CD4-positive, alpha-beta memory T cell (primary cell): ENCODE results near the gene HIPK4. TPM values are rescaled to one million over a fixed set of nuclear protein-coding genes. Genes with fewer than 3 reads are reported as not detected.

ENCODE experiments used
- CTCF ChIA-PET: fragments of 350-600 bp; sonication (Branson Sonifier 250); formaldehyde crosslinking; loops from one replicate; lab custom pipeline; 2021; ENCODE audit warnings: inconsistent platforms; ENCODE audit not compliant: partially characterized antibody; lab: Charles Lee
- POLR2A ChIA-PET: fragments of 350-600 bp; sonication (Branson Sonifier 250); formaldehyde crosslinking; loops from one replicate; lab custom pipeline; 2021; ENCODE audit not compliant: partially characterized antibody; lab: Charles Lee
- DNase-seq, 5 donors: peaks; one replicate each; pipeline versions ENCODE4 v3.0.0 to v3.0.0-alpha.2; 2020 to 2022; ENCODE audit warnings: mixed read lengths in 1 of 5
- H3K27ac ChIP-seq: one replicate; pipeline ENCODE4 v1.7.0; 2013; ENCODE audit warnings: low read depth, low read length
- H3K27me3 ChIP-seq: 2 replicates; pipeline ENCODE4 v1.7.0; 2013; ENCODE audit warnings: mild to moderate bottlenecking, low read length, moderate library complexity; ENCODE audit not compliant: insufficient read depth
- H3K36me3 ChIP-seq: 2 replicates; pipeline ENCODE4 v1.7.0; 2013; ENCODE audit warnings: mild to moderate bottlenecking, low read length, moderate library complexity; ENCODE audit not compliant: insufficient read depth
- H3K4me1 ChIP-seq: 2 replicates; pipeline ENCODE4 v1.7.0; 2013; ENCODE audit warnings: mild to moderate bottlenecking, low read length, moderate library complexity; ENCODE audit not compliant: insufficient read depth
- H3K4me3 ChIP-seq, 2 donors: one replicate each; pipeline ENCODE4 v1.7.0; 2013; ENCODE audit warnings: low read length in 2 of 2, mild to moderate bottlenecking in 1 of 2
- H3K9me3 ChIP-seq, 2 donors: one replicate each; pipeline ENCODE4 v1.7.0; 2013; ENCODE audit warnings: low read length in 2 of 2, control low read depth in 1 of 2; ENCODE audit not compliant: control insufficient read depth in 1 of 2
- H3K27ac Mint-ChIP-seq, 7 donors: one replicate each; pipeline ENCODE4 v1.8.0; 2020 to 2021; ENCODE audit warnings: mixed read lengths in 7 of 7, mild to moderate bottlenecking in 6 of 7, inconsistent platforms in 3 of 7, moderate library complexity in 3 of 7
- H3K27me3 Mint-ChIP-seq, 2 donors: one replicate each; pipeline ENCODE4 v1.8.0; 2020 to 2021; ENCODE audit warnings: mixed read lengths in 2 of 2
- H3K36me3 Mint-ChIP-seq, 2 donors: one replicate each; pipeline ENCODE4 v1.8.0; 2020 to 2021; ENCODE audit warnings: mixed read lengths in 2 of 2, inconsistent platforms in 1 of 2, mild to moderate bottlenecking in 1 of 2
- H3K4me1 Mint-ChIP-seq, 4 donors: one replicate each; pipeline ENCODE4 v1.8.0; 2020 to 2021; ENCODE audit warnings: mixed read lengths in 4 of 4, mild to moderate bottlenecking in 1 of 4
- H3K4me3 Mint-ChIP-seq, 8 donors: one replicate each; pipeline ENCODE4 v1.8.0; 2020 to 2021; ENCODE audit warnings: mixed read lengths in 8 of 8, mild to moderate bottlenecking in 7 of 8, moderate library complexity in 6 of 8, inconsistent platforms in 3 of 8
- H3K9me3 Mint-ChIP-seq, 8 donors: one replicate each; pipeline ENCODE4 v1.8.0; 2020 to 2021; ENCODE audit warnings: mixed read lengths in 8 of 8, mild to moderate bottlenecking in 5 of 8, inconsistent platforms in 3 of 8, moderate library complexity in 1 of 8
- intact Hi-C: fragments of 100-400 bp; cut with micrococcal nuclease; formaldehyde crosslinking; loops from one replicate; pipeline ENCODE4 v1.15.1; 2023
- polyA plus RNA-seq, 2 donors: library from polyadenylated mRNA; unstranded; fragments of 300-500 nt; fragmentation: Illumina TruSeq; gene quantifications; one replicate each; pipeline ENCODE4 v1.2.3, GENCODE V29; 2021
- total RNA-seq, 2 experiments: library from RNA; stranded (reverse); gene quantifications; one replicate each; pipeline ENCODE4 v1.2.3, GENCODE V29; 2021

The HIPK4 gene
- total and polyA plus RNA-seq, 4 experiments from 2014 or later: not detected

DNA sequence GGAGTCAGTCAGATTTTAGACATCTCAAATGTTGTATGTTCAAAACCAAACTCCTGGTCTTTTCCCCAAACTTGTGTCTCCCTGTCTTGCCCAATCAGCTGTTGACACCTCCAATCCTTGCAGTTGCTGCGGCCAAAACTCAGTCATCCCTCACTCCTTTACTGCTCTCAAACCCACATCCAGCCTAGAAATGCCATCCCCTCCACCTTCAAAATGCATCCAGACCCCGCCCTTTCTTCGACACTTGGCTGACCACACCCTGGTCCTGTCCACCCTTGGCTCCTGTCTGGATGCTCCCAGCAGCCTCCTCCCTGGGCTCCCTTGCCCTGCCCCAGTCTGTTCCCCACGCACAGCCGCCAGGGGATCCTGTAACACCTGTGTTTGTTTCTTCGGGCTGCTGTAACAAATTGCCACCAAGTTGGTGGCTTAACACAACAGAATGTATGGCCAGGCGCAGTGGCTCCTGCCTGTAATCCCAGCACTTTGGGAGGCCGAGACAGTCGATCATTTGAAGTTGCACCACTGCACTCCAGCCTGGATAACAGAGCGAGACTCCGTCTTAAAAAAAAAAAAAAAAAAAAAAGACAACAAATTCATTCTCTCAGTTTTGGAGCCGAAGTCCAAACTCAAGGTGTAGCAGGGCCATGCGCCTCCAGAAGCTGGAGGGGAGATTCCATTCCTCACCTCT, 29.8 kb downstream of the HIPK4 start:
- H3K27ac Mint-ChIP-seq: peak overlapping the region in 2 of 7 donors; percentile 25 to 27

DNA sequence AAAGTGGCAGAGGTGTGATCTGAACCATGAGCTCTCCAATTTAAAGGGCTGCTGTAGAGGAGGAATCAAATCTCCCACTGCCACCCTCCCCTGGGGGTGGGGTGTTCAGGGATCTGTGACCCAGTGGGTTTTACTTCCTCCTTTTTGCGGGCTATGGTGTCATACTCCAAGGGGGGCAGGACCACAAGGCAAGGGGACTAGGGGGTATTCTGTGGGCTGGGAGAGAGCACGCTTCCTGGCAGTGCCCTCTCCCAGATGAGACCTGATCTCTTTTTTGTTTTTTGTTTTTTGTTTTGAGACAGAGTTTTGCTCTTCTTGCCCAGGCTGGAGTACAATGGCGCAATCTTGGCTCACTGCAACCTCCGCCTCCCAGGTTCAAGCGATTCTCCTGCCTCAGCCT, 31.2 kb downstream of the HIPK4 start:
- intact Hi-C loops: no loop called here
- CTCF ChIA-PET: no interaction called here
- H3K27me3 ChIP-seq: no peaks in the 10 kb centered on the region
- no peak overlapping the region for H3K4me3 ChIP-seq
- H3K4me1 ChIP-seq: peaks cover 11% of the 10 kb centered on the region
- DNase-seq: no peak
- H3K27ac ChIP-seq: no peak overlapping the region
- no peaks in the 10 kb centered on the region for H3K9me3 Mint-ChIP-seq
- POLR2A ChIA-PET: no interaction called here
- H3K9me3 ChIP-seq: no peaks in the 10 kb centered on the region
- peak overlapping the region in 1 of 7 donors; percentile 42 for H3K27ac Mint-ChIP-seq
- no peaks in the 10 kb centered on the region for H3K36me3 ChIP-seq
- peaks cover 8 to 29% (median 14%) of the 10 kb centered on the region in 4 donors for H3K4me1 Mint-ChIP-seq
- H3K36me3 Mint-ChIP-seq: peaks cover 8 to 13% of the 10 kb centered on the region in 2 donors
- H3K4me3 Mint-ChIP-seq: no peak overlapping the region
- no peaks in the 10 kb centered on the region for H3K27me3 Mint-ChIP-seq

More for the DNA sequence above, 29.8 kb downstream of the HIPK4 start:
- Histone ChIP-seq H3K4me1 (peaks cover 14% of the 10 kb centered on the region), H3K4me3 (no peak overlapping the region), H3K27ac (no peak overlapping the region), H3K9me3 (no peaks in the 10 kb centered on the region), H3K36me3 (no peaks in the 10 kb centered on the region), H3K27me3 (no peaks in the 10 kb centered on the region)
- Mint-ChIP-seq H3K4me3 (no peak overlapping the region), H3K36me3 (peaks cover 10 to 13% of the 10 kb centered on the region in 2 donors), H3K27me3 (no peaks in the 10 kb centered on the region), H3K4me1 (peaks cover 10 to 35% (median 17%) of the 10 kb centered on the region in 4 donors), H3K9me3 (no peaks in the 10 kb centered on the region)
- DNase-seq: no peak
- ChIA-PET POLR2A (no interaction called here), CTCF (no interaction called here)
- intact Hi-C loops: no loop called here

DNA sequence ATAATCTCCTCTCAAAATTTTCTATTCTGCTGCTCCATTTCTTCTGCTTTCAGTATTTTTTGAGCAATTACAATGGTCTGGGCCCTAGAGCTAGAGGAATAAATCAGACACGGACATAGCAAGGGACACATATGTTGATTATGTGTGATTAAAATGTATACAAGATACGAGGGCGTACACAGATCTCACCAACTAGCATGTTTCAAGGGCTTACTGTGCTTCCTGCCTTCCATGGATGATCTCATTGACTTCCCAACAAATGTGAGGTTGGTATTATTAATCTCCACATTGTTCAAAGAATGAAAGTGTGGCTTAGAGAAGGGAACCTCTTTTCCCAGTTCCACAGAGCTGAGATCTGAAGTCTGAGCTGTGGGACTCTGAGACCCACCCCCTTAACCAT, 32.3 kb downstream of the HIPK4 start:
- H3K4me1 ChIP-seq: peaks cover 5% of the 10 kb centered on the region
- no peaks in the 10 kb centered on the region for H3K9me3 ChIP-seq
- no peak overlapping the region for H3K4me3 ChIP-seq
- intact Hi-C loops: no loop called here
- H3K27me3 ChIP-seq: no peaks in the 10 kb centered on the region
- ChIA-PET POLR2A (no interaction called here), CTCF (no interaction called here)
- H3K36me3 Mint-ChIP-seq: peaks cover 8 to 13% of the 10 kb centered on the region in 2 donors
- no peak for DNase-seq
- peaks cover 4 to 19% (median 9%) of the 10 kb centered on the region in 4 donors for H3K4me1 Mint-ChIP-seq
- H3K36me3 ChIP-seq: no peaks in the 10 kb centered on the region
- H3K27ac Mint-ChIP-seq: no peak overlapping the region
- no peaks in the 10 kb centered on the region for H3K27me3 Mint-ChIP-seq
- no peaks in the 10 kb centered on the region for H3K9me3 Mint-ChIP-seq
- H3K4me3 Mint-ChIP-seq: no peak overlapping the region
- no peak overlapping the region for H3K27ac ChIP-seq

DNA sequence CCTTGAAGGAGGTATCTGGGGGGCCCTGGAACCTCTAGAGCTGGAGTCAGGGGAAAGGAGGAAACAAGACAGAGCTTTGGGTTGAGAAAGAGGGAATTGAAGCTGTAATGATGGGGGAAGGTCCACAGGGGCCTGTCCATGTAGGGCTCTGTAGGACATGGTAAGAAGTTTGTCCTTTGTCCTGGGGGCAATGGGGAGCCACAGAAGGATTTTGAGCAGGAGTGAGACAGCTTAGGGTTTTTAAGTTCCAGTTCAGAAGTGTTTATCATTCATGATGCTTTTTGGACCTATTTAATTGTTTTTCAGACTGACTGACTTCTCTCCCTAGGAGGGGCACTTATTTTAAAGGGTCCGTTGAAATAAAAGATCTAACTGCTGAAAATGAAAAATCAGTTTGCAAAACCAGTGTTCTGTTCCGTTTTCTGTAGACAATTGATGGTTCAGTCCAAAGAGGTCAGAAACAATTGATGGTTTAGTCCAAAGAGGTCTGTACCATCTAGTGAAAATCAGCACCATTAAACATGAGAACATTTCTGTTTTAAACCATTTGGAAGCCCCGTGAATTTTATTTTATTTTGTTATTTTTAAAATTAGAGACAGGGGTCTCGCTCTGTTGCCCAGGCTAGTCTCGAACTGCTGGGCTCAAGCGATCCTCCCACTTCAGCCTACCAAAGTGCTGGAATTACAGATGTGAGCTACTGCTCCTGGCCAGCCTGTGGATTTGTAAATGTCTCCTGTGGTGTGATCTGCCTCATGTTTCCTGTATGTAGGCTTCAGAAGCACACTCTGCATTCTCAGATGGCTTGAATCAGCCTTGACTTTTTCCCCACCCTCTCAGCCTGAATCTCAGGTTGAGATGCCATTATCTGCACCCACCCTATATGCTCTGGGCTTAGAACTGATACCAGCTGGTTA, 33.0 kb downstream of the HIPK4 start:
- no peaks in the 10 kb centered on the region for H3K36me3 ChIP-seq
- intact Hi-C loops: no loop called here
- ChIA-PET POLR2A (no interaction called here), CTCF (no interaction called here)
- H3K27ac Mint-ChIP-seq: peak overlapping the region in 3 of 7 donors; percentile 25 to 79 (median 27)
- DNase-seq: no peak
- peak overlapping the region in 1 of 8 donors; percentile 71 for H3K4me3 Mint-ChIP-seq
- H3K9me3 Mint-ChIP-seq: no peaks in the 10 kb centered on the region
- H3K4me1 Mint-ChIP-seq: peaks cover under 1 to 14% (median 7%) of the 10 kb centered on the region in 4 donors
- H3K4me1 ChIP-seq: no peaks in the 10 kb centered on the region
- no peak overlapping the region for H3K4me3 ChIP-seq
- H3K36me3 Mint-ChIP-seq: peaks cover 7 to 8% of the 10 kb centered on the region in 2 donors
- H3K27me3 Mint-ChIP-seq: no peaks in the 10 kb centered on the region
- H3K9me3 ChIP-seq: no peaks in the 10 kb centered on the region
- no peaks in the 10 kb centered on the region for H3K27me3 ChIP-seq
- H3K27ac ChIP-seq: no peak overlapping the region

DNA sequence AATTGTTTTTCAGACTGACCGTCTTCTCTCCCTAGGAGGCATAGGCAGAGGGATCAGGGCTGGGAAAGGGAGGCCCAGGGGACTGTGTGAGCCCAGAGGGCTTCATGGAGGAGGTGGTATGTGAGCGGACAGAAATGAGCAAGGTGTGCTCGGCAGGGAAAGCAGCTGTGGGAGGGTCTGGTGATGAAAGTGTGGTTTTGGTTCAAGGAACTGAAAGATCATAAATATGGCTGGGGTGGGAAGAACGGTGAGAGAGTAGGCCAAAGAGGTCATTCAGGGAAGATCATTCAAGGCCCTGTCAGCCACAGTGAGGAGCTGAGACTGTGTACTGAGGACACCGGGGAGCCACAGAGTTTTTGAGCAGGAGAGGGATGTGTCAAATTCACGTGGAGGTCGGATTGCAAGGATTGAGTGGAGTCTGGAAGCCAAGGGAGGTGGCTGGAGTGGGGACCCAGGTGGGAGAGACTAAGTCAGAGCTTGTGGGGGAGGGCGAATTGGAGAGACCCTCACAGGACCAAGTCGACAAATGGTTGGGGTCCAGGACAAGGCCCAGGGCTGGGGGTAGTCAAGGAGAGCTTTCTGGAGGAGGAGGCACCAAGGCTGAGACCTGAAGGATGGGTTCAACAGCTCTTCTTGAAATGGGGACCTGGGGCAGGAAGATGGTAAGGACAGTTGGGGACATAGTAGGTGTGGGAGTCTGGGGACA, 33.9 kb downstream of the HIPK4 start:
- Mint-ChIP-seq H3K27me3 (no peaks in the 10 kb centered on the region), H3K9me3 (no peaks in the 10 kb centered on the region), H3K4me3 (peak overlapping the region in 1 of 8 donors; percentile 71), H3K4me1 (peaks cover 0 to 14% (median 10%) of the 10 kb centered on the region in 4 donors), H3K27ac (peak overlapping the region in 3 of 7 donors; percentile 76 to 79 (median 78)), H3K36me3 (peaks cover 6 to 10% of the 10 kb centered on the region in 2 donors)
- H3K27me3 ChIP-seq: no peaks in the 10 kb centered on the region
- ChIA-PET POLR2A (interaction anchor here (1.6 kb wide), 1 partner anchor 51 kb away, joined by 4 read pairs; no protein-coding TSS in a partner anchor), CTCF (no interaction called here)
- no peak overlapping the region for H3K27ac ChIP-seq
- H3K4me3 ChIP-seq: no peak overlapping the region
- intact Hi-C loops: no loop called here
- DNase-seq: no peak
- no peaks in the 10 kb centered on the region for H3K9me3 ChIP-seq
- no peaks in the 10 kb centered on the region for H3K36me3 ChIP-seq
- no peaks in the 10 kb centered on the region for H3K4me1 ChIP-seq

DNA sequence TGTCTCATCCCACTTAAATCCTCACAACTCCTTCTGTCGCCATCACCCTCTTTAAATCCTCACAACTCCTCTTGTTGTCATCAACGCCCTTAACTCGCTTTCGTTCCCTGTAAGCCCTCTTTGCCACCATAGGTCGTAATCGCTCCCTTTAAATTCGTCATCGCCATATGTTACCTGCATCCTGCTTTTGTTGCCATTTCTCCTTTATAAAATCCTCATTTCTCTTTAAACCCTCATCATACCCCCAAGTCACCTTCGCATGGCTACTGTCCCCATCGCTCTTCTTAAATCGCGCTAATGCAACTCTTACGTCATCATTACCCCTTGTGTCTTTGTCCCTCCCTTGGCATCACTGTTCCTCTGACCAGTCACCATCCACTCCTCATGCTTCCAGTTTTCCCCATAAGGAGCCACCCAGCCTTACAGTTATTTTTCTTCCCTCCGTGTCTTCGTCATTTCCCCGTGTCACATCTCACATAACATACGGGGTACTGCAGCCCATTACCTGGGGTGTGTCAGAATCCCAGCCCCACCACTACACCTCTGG, 40.9 kb downstream of the HIPK4 start:
- Mint-ChIP-seq H3K4me1 (peaks cover 25 to 44% (median 32%) of the 10 kb centered on the region in 4 donors), H3K27ac (peak overlapping the region; percentile 86 to 99 (median 95)), H3K9me3 (peaks cover 0 to 2% (median 0%) of the 10 kb centered on the region in 8 donors), H3K36me3 (peaks cover 3 to 4% of the 10 kb centered on the region in 2 donors), H3K27me3 (no peaks in the 10 kb centered on the region), H3K4me3 (peak overlapping the region; percentile 85 to 99 (median 94))
- intact Hi-C loops: loop anchor here (1.0 kb wide), 7 partner anchors 44 to 116 kb away; partner anchors contain the start of genes AKT2, BLVRB and SERTAD1
- H3K4me1 ChIP-seq: peaks cover 19% of the 10 kb centered on the region
- no peaks in the 10 kb centered on the region for H3K9me3 ChIP-seq
- H3K36me3 ChIP-seq: no peaks in the 10 kb centered on the region
- no peak for DNase-seq
- H3K4me3 ChIP-seq: peak overlapping the region; percentile 48 to 73
- no peaks in the 10 kb centered on the region for H3K27me3 ChIP-seq
- ChIA-PET CTCF (interaction anchor here (0.6 to 1.8 kb wide), 3 partner anchors 78 to 209 kb away, joined by 3 to 9 read pairs (median 4); no protein-coding TSS in a partner anchor), POLR2A (interaction anchor here (0.5 to 2.5 kb wide), 14 partner anchors 13 to 257 kb away, joined by 3 to 19 read pairs (median 4); partner anchors contain the start of genes AKT2, BLVRB, SERTAD1 and SERTAD3)
- peak overlapping the region; percentile 84 for H3K27ac ChIP-seq
